SIG-M5 (cell line): ENCODE data around the gene IL2RG.

Experiments used
- DNase-seq: peaks from one replicate; lab custom pipeline; 2025; lab: John Stamatoyannopoulos, UW

The IL2RG gene

DNA sequence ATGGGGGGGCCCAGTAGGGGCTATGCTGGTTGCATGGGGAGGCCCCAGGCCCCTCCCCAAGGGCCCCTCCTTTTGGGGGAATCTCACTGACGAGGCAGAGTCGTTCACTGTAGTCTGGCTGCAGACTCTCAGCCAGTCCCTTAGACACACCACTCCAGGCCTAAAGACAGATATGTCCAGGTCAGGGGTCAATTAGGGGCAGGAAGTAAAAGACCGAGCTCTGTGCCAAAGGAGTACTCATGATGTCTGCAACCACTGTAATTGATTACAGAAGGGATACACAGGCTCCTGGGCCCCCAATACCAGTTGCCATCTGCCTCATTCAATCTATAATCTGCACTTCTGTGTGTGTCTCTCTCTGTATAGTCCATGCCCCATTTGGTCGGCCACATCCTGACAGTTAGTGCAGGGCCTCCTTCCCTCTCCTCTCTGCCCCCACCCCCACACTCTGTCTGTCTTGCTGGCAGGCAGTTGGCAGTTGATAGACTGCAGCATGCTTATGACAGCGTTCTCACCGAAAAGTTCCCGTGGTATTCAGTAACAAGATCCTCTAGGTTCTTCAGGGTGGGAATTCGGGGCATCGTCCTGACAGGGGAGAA lies 3.5 kb downstream of the IL2RG start:
- DNase-seq, result no peak

DNA sequence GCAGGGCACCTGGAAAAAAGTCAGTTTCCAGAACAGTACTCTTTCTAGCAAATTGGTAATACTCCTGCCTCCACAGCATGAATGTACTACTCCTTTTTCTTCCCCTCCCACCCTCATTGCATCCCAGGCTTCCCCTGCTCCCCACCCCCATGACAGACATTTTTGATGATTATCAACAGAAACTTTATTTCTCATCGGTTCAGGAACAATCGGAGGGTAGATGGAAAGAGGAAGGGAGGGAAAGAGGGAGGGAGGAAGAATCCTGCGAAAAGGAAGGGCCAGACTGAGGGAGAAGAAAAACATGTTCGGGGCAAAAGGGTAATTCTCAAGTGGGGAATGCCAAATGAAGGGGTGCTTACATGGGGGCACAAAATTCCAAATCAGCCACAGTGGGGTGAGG lies 4.1 kb downstream of the IL2RG start:
- no peak for DNase-seq

DNA sequence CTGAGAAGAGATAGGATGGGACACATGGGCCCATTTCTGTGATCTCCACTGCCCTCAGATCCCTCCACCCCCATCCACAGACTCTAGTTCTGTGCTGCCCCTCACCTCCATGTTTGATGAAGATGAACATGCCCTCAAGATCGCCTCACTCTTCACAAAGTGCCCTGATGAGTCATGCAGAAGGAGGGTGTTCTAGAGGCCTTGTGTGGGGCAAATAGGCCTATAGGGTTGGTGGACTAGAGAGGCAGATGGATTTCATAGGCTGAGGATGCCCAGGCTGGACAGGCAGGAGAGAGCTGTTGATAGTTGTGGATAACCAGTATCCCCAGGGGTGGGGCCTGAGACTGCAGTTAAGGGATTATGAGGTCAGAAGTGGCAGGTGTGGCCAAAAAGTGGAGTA lies 5.0 kb downstream of the IL2RG start, which contains the start of gene CXorf65:
CXorf65 (minus strand) TSS at position 314 of the 400 bp plus-strand sequence; CDS start at position 130, 184 bp downstream.
- no peak for DNase-seq

DNA sequence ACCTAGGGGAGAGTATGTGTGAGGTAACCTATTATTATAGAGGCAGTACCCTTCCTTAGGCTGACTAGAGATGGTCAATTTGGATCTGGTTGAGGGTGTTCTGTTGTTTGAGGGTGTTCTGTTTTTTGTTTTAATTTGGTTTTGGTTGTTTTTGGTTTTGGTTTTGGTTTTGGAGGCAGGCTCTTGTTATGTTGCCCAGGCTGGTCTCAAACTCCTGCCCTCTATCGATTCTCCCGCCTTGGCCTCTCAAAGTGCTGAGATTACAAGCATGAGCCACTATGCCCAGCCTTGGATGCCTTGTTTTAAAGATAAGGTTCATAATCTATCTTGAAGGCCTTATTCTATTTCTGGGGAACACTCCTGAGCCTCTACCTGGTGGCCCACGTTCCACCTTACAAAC lies 5.7 kb downstream of the IL2RG start:
- no peak for DNase-seq

DNA sequence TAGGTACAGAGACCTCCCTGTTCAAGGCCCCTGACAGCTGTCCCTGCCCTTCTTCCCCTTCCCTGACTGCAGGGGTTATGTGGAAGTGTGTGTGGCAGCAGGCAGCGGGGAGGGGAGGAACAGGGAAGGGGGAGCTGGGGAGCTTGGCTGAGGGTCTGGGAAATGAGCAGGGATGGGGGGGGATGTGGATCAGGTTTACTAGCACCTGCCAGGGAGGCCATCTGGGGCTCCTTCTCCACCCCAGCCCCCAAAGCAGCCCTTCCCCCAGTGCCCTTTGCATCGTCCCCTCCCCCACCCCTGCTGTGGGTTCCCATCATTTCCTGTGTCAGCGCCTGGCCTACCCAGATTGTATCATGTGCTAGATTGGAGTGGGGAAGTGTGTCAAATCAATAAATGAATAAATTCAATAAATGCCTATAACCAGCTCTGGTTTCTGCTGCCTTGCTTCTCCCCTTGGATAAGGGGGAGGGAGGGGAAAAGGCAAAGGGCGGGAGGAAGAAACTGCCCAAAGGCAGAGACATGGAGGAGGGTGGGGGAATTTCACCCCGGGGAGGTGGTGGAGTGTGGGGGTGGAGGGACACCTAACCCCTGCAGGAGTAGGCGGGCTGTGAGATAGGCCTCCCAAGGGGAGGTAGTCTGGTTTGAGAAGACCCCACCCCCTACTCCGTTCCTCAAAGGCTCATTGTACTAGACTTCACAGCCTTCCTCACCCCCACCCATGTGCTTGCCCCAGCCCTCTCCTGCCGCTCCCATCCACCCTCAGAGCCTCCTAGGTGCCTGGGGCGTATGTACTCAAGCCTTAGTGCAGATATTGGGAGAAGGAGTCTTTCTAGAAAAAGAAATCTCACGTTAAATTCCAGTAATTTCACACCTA lies 8.0 kb downstream of the IL2RG start:
- no peak for DNase-seq

DNA sequence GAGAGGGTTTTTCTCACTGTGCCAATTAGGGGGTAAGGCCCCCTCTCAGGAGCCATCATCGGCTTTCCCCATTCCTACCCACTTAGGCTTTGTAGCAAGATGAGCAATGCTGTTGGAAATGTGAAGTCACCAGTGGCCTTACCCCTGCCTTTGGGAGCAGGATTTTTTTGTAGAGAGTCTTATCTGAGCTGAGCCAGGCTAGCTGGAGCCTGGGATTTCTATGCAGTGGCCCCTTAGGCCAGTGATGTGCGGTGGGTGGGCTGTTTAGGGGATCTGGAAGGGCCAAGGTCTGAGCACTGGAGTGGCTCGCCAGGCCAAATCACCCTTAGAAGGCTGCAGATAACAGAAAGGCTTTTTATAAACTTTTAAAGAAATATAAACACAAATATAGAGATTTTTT lies 9.1 kb downstream of the IL2RG start:
- no peak for DNase-seq

DNA sequence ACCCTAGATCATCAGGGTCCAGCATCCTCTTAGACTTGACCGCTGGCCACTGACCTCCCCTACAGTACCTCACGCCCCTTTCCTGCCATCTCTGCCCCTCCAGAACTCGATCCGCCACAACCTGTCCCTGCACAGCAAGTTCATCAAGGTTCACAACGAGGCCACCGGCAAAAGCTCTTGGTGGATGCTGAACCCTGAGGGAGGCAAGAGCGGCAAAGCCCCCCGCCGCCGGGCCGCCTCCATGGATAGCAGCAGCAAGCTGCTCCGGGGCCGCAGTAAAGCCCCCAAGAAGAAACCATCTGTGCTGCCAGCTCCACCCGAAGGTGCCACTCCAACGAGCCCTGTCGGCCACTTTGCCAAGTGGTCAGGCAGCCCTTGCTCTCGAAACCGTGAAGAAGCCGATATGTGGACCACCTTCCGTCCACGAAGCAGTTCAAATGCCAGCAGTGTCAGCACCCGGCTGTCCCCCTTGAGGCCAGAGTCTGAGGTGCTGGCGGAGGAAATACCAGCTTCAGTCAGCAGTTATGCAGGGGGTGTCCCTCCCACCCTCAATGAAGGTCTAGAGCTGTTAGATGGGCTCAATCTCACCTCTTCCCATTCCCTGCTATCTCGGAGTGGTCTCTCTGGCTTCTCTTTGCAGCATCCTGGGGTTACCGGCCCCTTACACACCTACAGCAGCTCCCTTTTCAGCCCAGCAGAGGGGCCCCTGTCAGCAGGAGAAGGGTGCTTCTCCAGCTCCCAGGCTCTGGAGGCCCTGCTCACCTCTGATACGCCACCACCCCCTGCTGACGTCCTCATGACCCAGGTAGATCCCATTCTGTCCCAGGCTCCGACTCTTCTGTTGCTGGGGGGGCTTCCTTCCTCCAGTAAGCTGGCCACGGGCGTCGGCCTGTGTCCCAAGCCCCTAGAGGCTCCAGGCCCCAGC lies 10.5 kb downstream of the IL2RG start:
- no peak for DNase-seq

DNA sequence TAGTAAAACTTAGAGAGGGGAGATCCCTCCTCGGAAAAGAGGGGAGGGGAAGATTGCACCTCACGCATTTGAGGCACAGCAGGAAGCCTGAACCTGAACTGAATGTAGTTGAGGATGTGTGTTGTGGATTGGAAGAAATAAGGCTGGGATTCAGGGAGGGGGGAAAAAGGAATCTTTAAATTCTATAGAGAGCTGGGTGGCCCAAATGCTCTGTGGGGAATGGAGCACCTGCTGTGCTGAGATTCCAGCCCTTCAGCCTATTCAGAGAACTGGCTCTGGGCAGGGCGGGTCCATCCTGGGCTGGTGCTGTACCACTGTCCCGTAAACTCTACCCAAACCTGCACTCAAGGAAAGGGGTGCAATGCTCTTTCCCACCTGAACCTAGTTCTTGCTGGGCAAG lies 11.6 kb downstream of the IL2RG start:
- DNase-seq, result no peak

DNA sequence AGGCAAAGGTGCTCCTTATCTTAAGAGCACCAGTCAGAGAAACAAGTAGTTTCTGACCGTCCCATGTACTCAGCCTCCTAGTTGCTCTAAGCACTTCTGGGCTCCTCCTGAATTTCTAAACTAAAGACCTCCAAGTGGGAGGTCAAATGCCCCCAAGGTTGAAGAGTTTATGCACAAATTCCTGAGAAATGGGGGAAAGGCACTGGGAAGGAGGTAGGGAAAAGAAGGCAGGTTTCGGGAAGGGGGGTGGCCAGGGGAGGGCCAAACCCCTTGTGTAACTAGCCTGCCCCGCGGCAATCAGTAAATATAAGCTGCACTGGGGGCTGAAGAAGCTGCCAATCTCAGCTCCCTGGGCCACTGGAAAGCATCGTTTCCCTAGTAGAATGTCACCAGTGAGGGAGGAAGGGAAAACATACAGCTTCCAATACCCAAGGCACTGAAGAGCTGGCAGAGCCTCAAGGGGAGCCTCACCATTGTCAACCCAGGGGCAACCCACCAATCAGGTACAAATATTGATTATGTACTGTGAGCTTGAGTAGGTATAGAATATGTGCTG lies 12.3 kb downstream of the IL2RG start:
- DNase-seq, result no peak

DNA sequence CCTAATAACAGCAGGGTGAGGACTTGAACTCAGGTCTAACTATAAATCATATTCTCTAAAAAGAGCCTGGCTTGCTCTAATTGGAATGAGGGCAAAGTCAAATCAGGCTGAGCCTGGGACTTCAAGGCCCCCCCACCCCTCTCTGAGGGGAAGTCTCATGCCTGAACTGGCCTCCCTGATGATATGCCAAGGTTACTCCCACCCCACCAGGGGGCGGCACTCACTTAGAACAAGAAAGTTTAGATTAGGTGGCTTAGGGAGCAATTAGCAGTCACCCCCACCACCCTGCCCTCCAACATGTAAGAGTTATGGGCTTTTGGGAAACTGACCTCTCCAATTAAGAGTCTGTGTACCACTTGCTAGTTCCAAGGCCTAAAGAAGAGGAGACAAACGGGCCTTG lies 13.1 kb downstream of the IL2RG start:
- no peak for DNase-seq

DNA sequence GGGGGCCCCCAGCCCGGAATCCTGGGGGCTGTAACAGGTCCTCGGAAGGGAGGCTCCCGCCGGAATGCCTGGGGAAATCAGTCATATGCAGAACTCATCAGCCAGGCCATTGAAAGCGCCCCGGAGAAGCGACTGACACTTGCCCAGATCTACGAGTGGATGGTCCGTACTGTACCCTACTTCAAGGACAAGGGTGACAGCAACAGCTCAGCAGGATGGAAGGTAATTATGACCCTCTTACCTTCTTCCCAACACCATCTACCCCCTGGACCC lies 14.7 kb downstream of the IL2RG start:
- no peak for DNase-seq

DNA sequence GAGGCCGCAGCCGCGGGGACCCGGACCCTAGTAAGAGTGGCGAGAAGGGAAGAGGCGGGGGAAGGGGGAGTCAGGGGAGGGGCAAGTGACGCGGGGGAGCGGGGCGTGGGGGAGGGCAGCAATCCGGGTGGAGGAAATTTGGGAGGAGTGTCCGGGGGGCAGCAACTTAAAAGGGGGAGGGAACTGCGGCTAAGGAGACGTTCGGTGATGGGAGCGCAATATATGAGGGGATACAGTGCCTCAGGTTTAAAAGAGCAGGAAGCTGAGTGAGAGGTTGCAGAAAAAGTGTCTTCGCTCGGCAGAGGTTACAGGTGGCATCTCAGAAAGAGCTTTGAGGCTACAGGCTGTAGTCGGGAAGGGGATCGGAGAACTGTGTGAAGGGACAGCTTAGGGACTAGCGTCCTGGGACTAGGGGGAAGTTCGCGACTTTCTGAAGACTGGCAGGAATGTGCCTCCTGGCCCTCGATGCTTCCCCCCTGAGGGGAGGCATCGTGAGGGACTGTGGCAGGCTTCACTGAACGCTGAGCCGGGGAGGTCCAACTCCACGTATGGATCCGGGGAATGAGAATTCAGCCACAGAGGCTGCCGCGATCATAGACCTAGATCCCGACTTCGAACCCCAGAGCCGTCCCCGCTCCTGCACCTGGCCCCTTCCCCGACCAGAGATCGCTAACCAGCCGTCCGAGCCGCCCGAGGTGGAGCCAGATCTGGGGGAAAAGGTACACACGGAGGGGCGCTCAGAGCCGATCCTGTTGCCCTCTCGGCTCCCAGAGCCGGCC lies 15.2 kb downstream of the IL2RG start:
- no peak for DNase-seq

DNA sequence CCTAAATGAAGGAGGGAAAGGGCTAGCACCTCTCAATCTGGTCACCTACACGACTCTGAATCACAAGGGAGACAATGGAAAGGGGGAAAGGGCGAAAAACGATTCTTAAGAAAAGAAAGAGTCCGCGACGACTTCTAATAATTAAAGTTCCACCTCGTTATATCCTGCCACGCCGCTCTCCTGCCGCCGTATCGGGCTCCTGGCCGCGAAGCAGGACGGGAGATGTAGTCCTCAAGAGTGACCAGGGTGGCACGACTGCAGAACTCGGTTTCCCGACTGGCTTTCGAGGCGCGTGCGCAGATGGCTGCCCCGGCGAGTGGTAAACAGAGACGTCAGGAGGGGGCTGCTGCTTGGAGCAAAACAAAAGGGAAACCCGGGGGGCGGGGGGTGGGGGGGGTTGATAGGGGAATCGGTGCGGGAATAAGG lies 15.8 kb downstream of the IL2RG start, which contains the start of gene FOXO4:
FOXO4 (plus strand) TSS at position 297 of the 426 bp plus-strand sequence. CDS start 678 bp downstream, outside the sequence.
- peak; percentile 32 for DNase-seq

DNA sequence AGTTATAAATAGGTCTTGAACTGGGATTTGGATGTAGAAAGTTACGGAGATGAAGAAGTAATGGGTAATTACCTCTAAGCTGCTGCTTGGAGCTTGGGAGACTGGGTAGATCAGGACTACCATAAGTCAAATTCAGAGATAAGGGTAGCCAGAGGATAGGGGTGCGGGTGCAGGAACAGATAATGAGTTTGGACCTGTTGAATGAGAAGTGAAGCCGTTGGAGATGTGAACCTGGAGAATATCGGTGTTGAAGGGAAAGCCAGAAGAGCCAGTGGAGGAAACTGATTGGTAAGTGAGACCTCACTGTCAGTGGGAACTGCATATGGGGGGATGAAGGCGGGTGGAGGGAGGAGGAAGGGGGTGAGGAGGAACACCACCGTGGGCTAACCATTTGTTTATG lies 16.3 kb downstream of the IL2RG start:
- no peak for DNase-seq

DNA sequence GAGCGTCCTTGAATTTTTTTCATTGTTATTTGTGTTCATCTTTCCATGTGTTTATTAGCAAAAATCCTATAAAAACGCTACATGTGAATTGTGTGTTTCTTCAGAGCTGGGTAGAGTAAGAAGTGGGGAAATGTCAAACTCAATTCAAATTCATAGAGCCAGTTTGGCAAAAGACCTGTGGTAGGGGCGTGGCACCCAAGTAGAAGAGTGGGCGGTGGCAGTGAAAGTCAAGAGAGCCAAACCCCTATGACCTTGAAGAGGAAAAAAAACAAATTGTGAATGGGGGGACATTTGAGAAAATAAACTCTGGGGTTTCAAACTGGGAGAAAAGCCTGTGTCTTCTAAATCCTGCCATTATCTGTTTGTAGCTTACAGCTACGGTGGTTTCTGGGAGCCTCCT lies 20.1 kb downstream of the IL2RG start:
- DNase-seq, result no peak

DNA sequence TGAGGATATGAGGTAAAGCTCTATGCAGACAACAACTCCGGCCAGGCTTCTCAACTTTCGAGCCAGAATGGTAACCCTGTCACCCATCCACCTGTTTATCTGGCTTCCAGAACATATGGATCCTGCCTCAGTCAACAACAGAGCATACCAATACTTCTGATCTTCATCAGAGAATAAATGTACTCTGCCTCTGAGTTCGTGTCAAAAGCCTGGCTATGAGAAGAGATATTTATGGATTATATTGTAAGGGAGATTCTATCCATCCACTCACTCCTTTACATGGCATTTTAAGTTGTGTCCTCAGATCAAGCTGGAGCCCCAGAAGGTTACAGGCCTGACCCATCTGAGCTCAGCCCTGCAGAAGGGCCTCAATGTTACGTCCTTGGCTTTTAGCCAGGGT lies 25.5 kb downstream of the IL2RG start:
- no peak for DNase-seq

DNA sequence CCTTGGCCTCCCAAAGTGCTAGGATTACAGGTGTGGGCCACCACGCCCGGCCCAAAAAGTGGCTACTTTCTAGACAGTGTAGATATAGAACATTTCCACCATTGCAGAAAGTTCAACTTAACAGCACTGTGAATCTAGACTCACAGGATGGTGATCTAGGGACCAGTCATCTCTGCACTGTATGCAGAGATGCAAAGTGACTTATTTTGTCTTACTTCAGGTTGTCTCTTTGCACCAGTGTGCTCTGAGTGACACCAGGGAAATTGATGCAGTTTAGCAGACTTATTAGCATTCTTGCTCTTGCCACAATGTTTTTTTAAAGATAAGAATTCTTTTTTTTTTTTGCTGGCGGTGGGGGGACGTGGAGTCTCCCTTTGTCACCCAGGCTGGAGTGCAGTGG lies 28.6 kb downstream of the IL2RG start:
- no peak for DNase-seq

DNA sequence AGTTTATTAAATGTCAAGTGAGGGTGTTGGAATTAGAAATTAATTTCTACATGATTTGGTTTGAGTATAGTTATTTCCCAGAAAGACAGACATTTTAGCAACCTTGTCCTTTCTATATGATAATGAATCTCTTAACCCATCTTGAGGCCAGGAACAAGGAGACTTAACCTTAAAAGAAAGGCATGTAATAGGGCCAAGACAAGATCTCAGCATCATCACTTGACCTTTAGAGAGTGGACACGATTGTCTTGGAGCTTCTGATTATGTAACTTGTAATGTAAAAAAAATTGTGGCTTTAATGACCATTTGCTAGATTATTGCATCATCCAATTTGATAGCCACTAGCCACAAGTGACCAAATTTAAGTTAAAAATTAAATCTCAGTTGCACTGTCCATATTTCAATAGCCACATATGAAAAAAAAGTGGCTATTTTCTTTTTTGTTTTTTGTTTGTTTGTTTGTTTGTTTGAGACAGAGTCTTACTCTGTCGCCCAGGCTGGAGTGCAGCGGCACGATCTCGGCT lies 29.2 kb downstream of the IL2RG start:
- DNase-seq, result no peak

DNA sequence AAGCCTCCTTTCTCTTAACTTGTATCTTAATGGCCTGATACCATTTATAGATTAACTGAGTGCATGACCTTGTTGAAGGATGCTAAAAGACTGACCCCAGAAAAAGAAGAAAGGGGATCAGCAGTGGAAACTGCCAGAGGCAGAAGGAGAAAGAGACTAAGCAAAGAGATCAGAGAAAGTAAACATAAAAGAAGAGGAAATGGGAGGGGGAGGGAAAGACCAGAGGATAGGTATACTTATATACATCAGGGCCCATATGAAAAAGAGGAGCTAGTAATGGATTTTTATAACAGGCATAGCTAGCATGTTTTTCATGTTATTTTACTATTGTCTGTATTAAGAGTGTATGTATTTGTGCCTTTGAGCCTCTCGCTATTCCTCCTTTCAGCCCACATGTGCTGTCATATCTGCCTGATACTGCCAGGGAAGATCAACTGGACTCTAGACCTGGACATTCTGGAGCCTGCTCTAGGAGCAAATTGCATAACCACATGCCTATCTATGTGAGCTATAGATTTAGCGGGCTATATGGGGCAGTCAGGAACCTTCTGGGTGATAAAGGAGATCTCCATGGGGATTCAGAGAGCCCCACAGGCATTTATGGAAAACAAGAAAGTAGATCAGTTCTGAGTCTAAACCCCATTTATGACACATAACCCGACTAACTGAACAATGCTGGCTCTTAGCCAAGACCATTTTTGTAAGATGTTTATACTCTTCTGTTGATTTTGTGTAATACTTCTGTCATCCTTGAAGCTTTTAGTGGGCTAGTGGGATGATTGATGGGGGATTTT lies 29.9 kb downstream of the IL2RG start:
- no peak for DNase-seq

DNA sequence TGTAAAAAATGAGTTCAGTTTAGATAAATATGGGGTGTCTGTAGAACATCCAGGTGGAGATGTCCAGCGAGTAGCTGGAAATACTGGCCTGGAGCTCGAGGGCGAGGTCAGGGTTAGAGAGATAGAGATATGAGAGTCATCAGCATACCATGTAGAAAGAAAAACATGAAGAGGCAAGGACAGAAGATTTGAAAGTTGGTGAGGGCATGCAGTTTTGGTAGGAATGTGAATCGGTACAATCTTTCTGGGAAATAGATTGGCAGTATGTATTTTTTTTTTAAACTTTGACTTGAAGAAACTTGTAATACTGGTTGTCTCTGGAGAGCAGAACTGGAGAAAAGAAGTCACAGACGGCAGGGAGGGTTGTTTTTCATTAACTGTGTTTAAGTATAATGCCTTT lies 40.8 kb downstream of the IL2RG start:
- DNase-seq, result no peak
